Skin of body (tissue), 1 donor: ENCODE data around the gene CDC20. TPM values are rescaled to one million over a fixed set of nuclear protein-coding genes. Genes with fewer than 3 reads are reported as not detected.

ENCODE experiments used
- total RNA-seq: library from RNA; depleted of rRNA; stranded (reverse); fragments of >200 nt; gene quantifications from one replicate; pipeline ENCODE4 v1.2.3, GENCODE V29; 2014

Gene CDC20
- total RNA-seq, 1 donor from 2014 or later, result 11.2 TPM

Other genes with a start within 250 kb of the CDC20 start
- gene EBNA1BP2, start 186.7 kb upstream of the CDC20 start, total RNA-seq, result 33.5 TPM
- 0.39 TPM for gene CFAP57, start 186.7 kb upstream of the CDC20 start, total RNA-seq
- 1.3 TPM for gene TMEM125, start 89.0 kb upstream of the CDC20 start, total RNA-seq
- 0.99 TPM for gene C1orf210, start 73.4 kb upstream of the CDC20 start, total RNA-seq
- gene TIE1, start 58.0 kb upstream of the CDC20 start, total RNA-seq, result 19.5 TPM
- 0.10 TPM for gene MPL, start 21.2 kb upstream of the CDC20 start, total RNA-seq
- 33.2 TPM for gene ELOVL1, start 9.0 kb downstream of the CDC20 start, total RNA-seq
- gene MED8, start 30.8 kb downstream of the CDC20 start, total RNA-seq, result 31.5 TPM
- gene SZT2, start 30.9 kb downstream of the CDC20 start, total RNA-seq, result 25.9 TPM
- 27.5 TPM for gene HYI, start 95.0 kb downstream of the CDC20 start, total RNA-seq
- gene PTPRF, start 171.9 kb downstream of the CDC20 start, total RNA-seq, result 79.3 TPM